GM21786 (cell line): Measurements from ENCODE around the gene SHB.

Source experiments
- ATAC-seq: cut with Tn5 transposase; IDR thresholded peaks from one replicate; pipeline ENCODE4 v1.9.1; 2021; ENCODE audit not compliant: unreplicated experiment

The SHB gene

DNA sequence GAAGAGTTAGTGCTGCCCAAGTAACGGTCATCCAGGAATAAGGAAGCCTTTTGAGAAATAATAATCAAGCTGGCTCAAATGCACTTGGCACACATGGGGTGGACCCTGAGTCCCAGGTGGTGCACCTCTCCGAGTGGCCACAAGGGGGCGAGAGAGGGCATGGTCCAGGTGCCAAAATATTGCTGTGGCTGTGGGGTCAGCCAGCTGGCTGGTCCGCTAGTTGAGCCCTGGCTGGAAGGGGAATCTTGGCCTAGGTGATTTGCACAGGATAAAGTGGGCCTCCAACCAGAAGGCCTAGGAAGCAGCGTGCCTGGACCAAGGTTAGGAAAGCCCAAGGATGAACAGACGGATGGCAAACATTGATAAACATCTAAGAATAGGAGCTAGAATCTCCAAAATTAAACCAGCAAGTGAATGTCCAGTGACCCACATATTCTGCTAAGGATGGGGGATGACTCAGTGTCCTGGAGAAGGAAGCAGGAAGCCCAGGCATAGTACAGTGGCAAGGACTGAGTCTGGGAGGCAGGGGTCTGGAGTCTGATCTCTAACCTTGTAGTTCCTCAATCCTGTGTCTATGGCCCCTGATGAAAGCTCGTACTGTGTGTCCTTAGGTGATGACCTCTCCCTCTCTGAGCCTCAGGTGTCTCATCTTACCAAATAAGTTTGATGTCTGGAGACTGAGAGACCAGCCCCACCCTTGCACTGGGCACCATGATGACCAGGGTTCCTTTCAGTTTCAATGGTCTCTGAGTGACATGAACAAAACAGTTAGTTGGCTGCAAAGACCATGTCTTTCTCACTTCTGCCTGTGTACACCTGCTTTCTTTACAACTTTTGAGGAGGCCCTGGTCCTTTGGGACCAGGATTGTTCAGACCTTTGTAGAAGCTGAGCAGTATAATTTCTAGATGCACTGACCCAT, 19.2 kb upstream of the SHB start:
- ATAC-seq: peak; percentile 50

DNA sequence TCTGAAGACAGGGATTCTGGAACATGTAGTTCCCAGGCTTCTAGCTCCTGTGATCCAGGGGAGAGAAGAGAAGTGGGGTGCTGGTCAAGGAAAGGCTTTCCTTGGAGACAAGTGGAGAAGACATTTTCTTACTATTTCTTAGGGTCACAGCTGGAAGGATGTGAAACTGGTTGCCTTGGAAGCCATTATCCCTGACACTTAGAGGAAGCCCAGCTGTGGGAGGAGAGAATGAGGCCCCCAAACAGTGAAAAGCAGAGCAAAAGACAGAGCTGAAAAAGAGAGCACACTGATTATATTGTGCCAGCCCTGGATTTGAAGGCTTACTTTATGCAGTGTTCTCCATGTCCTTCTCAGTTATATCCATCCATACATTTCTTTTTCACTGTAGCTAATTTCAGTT, 17.5 kb upstream of the SHB start:
- no peak for ATAC-seq

DNA sequence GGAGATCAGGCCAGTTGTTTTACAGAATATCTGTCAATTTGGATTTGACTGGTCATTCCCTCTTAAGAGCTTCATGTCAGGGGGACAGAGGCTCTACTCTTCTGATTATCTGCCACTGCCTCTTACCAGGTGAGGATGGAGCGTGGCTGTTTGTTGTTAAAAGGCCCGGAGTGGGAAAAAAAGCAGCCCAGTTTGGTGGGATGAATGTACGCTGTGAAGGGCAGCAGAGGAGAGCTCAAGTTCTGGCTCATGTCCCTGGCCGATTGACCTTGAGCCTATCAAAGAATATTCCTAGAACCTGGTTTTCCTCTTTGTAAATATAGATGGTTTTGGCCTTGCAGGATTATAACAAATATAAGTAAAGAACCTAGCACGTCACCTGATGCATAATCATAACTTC, 16.3 kb upstream of the SHB start:
- ATAC-seq: no peak

- ATAC-seq: no peak
Observed at GRCh38 chr9:38084556-38084880, 15.5 kb upstream of the SHB start.

GRCh38 chr9:38083858-38084555, 15.0 kb upstream of the SHB start:
- no peak for ATAC-seq

- no peak for ATAC-seq
Observed at GRCh38 chr9:38082446-38083287, 13.6 kb upstream of the SHB start.

DNA sequence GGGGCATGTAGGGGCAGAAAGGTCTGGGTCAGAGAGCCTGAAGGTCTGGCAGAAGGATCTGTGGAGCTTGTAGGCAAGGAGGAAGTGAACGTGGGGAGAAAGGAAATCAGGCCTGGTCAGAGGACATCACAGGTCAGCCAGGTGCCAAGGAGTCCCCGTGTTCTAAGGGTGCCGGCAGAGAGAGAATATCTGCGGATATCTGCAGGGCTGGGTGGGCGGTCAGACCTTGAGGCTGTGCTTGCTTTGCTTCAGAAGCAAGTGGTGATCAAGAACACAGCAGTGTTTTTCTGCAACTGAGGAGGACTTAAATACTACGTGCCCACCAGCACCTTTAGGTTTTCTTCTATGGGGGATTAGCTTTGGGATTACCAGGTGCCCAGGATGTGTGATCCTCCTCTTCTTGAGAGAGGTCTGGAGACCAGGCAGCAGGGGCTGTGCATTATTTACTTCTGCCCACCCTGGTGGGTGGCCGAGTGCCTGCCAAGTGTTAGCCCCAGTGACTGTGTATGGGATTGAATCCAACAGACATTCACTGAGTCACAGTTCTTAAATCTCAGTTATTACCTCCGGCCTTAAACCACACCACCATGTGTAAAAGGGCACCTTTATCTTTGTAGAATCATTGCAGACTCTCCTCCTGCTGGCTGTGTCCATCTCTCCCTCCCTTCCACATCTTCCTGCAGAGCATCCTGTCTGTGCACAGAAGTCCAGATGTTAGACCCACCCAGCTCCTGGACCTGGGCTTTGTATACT, 12.5 kb upstream of the SHB start:
- ATAC-seq: no peak

DNA sequence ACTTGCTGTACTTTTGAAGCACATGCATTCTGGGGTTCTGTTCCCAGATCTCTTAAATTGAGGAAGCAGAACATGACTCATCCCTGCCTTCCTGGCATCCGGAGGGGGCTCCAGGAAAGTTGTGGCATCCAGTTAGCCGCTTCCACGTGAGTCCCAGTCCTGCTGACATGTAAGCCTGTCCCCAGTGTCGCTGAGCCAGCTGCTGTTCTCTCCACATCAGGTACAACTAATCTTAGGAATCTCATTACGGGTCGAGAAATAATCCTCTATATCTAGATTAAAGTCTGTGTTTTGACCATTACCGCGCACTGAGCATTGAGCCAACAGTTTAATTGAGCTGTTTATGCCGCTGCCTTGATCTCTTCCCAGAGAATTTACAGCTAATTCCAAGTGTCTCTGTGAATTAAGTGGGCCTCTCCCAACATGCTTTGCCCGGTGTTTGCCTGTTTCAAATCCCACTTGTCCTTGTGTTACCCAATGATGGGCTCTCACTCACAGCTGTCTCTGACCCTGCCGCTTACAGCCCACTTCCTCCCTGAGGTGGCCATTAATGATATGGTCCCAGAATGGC, 10.5 kb upstream of the SHB start:
- ATAC-seq: no peak

DNA sequence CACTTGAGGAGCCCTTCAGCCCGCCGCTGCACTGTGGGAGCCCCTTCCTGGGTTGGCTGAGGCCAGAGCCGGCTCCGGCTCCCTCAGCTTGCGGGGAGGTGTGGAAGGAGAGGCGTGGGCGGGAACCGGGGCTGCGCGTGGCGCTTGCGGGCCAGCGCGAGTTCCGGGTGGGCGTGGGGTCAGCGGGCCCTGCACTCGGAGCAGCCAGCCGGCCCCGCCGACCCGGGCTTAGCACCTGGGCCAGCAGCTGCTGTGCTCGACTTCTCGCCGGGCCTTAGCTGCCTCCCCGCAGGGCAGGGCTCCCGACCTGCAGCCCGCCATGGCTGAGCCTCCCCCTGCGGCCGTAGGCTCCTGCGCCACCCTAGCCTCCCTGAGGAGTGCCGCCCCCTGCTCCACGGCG, 6.2 kb upstream of the SHB start:
- no peak for ATAC-seq

- ATAC-seq: no peak
Observed at GRCh38 chr9:38074441-38074961, 5.5 kb upstream of the SHB start.

DNA sequence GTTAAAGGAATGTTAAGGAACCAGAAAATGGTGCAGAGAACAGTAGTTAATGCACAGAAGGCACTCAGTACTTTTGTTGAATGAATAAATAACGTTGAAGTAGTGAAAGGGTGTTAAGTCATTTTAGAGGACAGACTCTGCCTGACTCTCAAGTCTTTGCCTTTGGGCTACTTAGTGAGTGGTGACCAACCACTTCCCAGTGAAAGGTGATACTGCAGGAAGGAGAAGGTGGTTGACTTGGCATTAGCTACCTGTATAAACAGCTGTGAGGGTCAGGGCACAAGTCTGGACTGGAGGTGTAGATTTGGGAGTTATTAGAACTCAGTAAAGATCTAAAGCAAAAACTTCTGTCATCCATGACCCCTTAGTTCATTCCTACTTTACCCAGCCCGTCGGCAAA, 4.9 kb upstream of the SHB start:
- ATAC-seq: no peak

DNA sequence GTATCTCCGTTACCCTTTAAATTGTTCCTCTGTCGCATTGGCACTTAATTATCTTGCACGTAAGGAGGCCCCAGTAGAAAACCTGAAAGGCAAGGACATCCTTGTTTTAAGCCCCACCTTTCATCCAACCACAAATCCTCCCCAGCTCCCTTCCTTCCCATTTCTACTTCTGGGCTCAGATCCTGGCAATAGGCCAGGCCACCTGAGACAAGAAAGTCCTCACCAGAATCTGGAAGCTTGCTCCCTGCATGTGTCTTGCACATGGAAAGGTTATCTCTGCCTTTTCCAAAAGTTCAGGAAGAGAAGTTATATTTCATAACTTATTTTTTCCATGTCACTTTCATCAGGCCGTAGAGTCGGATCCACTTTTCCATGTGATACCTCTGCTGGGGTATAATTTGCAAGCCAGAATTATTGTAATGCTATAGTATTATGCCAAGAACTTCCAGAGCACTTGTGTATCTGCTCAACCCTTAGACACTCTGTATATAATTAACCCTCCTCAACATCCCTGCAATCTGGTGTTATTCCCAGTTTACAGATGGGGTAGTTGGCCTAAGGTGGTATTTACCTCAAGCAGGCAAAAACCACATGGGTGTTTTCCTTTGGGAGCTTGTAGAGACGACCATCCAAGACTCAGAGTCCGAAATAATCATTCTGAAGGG, 2.6 kb upstream of the SHB start:
- no peak for ATAC-seq

- no peak for ATAC-seq
Observed at GRCh38 chr9:38067859-38068681, 957 bp downstream of the SHB start.

DNA sequence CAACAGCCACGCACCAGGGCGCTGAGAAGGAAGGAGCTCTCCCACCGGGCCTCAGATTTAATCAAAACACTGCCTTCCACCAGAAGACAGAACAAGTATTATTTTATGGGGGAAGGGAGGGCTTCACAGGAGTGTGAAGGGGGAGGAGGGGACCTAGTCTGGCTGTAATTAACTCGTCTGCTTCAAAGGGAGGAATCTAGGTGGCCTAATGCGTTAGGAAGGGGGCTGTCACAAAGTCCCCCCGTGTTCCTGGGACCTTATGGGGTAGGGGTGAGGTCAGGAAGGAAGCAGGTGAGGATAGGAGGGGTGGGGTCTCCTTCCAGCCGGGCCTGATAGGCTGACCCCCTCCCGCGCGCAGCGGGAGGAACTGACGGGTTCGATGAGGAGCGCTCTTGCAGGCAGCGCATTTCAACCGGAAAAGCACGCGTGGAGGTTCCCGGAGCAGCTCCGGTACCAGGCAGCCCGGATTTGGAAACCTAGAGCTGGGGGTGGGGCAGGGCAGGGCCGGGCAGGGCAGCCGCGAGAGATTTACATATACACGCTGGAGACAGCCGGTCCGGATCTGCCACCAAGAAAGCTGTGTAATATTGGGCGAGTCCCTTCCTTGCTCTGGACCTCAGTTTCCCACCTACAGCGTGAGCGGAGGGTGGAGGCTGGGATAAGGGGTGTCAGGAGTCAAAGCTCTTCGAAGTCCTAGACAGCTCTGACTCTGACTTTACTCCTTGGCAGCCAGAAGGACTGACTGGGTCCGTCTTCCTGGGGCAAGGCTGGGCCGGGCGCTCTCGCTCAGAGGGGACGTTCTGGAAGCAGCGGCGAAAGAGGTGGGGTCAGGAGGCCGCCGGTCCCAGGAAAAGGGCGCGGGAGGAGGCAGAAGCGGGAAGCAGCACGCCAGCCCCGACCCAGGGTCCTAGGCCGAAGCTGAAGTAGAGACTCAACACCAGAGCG, 1.8 kb downstream of the SHB start:
- no peak for ATAC-seq

DNA sequence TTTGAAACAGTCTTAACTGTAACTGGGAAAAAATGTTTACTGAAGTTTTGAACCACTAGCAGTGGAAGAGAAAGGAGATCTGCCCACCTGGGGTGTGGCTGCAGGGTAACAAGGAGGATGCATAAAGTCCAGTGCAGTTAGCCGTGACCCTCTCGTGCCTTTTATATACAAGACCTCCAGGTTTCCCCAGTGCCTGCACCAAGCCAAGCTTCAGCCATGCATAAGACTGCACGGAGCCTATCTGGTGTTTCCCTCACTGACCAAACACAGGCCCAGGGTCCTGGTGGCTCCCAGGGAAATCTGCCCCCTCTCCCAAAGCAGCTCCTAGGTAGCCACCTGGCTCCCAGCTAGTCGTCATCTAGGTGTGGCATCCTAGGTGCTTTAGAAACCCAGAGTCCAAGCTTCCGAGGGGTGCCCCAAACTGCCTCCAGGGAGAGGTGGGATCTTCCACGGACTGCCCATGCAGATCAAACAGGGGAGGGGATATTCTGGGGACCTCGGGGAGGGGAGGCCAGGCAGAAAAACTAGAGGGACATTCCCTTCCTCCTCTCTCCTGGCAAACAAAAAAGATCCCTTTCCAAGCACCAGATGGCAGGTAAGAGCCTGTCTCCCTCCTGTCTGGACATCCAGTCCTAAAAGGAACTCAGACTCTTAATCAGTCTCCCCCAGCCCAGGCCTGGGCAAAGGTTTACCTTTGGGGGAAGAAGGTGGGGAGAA, 2.7 kb downstream of the SHB start:
- no peak for ATAC-seq

DNA sequence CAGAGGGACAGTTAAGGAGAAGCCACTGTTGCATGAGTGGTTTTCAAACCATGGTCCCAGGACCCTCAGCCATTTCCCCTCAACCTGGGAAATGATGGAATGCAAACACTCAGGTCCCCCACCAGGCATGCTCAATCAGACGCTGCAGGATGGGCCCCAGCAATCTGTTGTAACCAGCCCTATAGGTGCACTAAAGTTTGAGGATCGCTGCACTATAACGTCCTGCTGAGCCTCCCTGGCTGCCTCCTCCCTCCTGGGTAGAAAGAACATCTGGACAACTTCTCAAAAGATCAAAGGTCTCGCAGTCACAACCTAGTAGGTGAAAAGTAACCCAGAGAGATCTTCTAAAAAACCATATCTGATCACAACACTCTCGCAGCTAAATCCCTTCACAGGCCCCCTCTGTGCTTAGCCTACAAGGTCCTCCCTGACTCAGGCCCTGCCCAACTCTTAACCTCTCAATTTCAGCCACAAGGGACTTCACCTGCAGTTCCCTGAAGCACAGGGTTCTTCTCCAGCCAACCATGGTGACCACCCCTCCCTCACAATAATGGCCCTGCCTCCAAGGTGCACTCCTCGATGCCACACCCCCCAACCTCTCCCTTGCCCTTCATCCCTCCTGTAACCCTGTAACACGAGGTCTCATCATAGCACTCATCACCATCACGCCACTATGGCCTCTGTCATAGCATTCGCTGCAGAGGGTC, 3.5 kb downstream of the SHB start:
- ATAC-seq: peak; percentile 42
